Activated T-cell treated with anti-CD3 and anti-CD28 coated beads, Interleukin-2, amount 50 U/mL, for 72 hours (primary cell): Measurements from ENCODE around the gene NCK2. TPM values are rescaled to one million over a fixed set of nuclear protein-coding genes. Genes with fewer than 3 reads are reported as not detected.
A peak's percentile ranks its signal among the peaks of the same experiment; 100 is the strongest.

Experiments
- ATAC-seq, 2 donors: fragments of 150-1000 bp; cut with Tn5 transposase; replicated peaks in 1 of 2; 2 replicates each; pipeline ENCODE4 v1.10.0; 2021; ENCODE audit warnings: moderate library complexity in 2 of 2, mild to moderate bottlenecking in 1 of 2
- DNase-seq, 2 donors: peaks; one replicate each; pipeline ENCODE4 v3.0.0; 2021 to 2022; ENCODE audit warnings: mixed read lengths in 1 of 2
- H3K27ac Mint-ChIP-seq: one replicate; pipeline ENCODE4 v1.8.0; 2022; ENCODE audit warnings: mild to moderate bottlenecking, moderate library complexity, mixed read lengths
- H3K27me3 Mint-ChIP-seq: one replicate; pipeline ENCODE4 v1.8.0; 2022; ENCODE audit warnings: low read depth, mixed read lengths
- H3K36me3 Mint-ChIP-seq, 2 donors: one replicate each; pipeline ENCODE4 v1.8.0; 2022; ENCODE audit warnings: mixed read lengths in 2 of 2, mild to moderate bottlenecking in 1 of 2; ENCODE audit not compliant: insufficient read depth in 2 of 2
- H3K4me1 Mint-ChIP-seq: one replicate; pipeline ENCODE4 v1.8.0; 2022; ENCODE audit warnings: low read depth, mixed read lengths
- H3K4me3 Mint-ChIP-seq, 2 donors: one replicate each; pipeline ENCODE4 v1.8.0; 2022; ENCODE audit warnings: mild to moderate bottlenecking in 2 of 2, mixed read lengths in 2 of 2, moderate library complexity in 2 of 2
- H3K9me3 Mint-ChIP-seq, 2 donors: one replicate each; pipeline ENCODE4 v1.8.0; 2022; ENCODE audit warnings: mixed read lengths in 2 of 2
- total RNA-seq, 2 donors: library from RNA; stranded (reverse); gene quantifications; one replicate each; pipeline ENCODE4 v1.2.3, GENCODE V29; 2022

The NCK2 gene
- 100 to 1,000 TPM; 159 to 161 TPM for total RNA-seq

GRCh38 chr2:105744909-105745853 is at the start of gene NCK2:
TSS of gene NCK2 (plus strand) at chr2:105744912. CDS start at chr2:105855064, 110,152 bp downstream.
- Mint-ChIP-seq H3K4me1 (peaks cover 75% of the 10 kb centered on the region), H3K9me3 (peaks cover 0 to 2% of the 10 kb centered on the region in 2 donors), H3K36me3 (peaks cover 32 to 37% of the 10 kb centered on the region in 2 donors), H3K27ac (peak within 1 kb of the TSS; percentile 99), H3K4me3 (peak within 1 kb of the TSS; percentile 95 to 96), H3K27me3 (no peaks in the 10 kb centered on the region)
- DNase-seq = peak in 1 of 2 donors; percentile 40
- peak in 1 of 2 donors; percentile 3 for ATAC-seq

- no peaks in the 10 kb centered on the region for H3K27me3 Mint-ChIP-seq
- ATAC-seq = no peak
- H3K4me3 Mint-ChIP-seq = no peak overlapping the region
- H3K9me3 Mint-ChIP-seq = peaks cover 2 to 5% of the 10 kb centered on the region in 2 donors
- H3K4me1 Mint-ChIP-seq = no peaks in the 10 kb centered on the region
- no peak for DNase-seq
- H3K36me3 Mint-ChIP-seq = peaks cover 0 to 2% of the 10 kb centered on the region in 2 donors
- H3K27ac Mint-ChIP-seq = no peak overlapping the region
Measured at GRCh38 chr2:105697781-105698449, 46.8 kb upstream of the NCK2 start.

GRCh38 chr2:105698820-105699219 is 45.9 kb upstream of the NCK2 start:
- Mint-ChIP-seq H3K4me3 (no peak overlapping the region), H3K27me3 (no peaks in the 10 kb centered on the region), H3K27ac (no peak overlapping the region), H3K4me1 (no peaks in the 10 kb centered on the region), H3K9me3 (peaks cover 2 to 5% of the 10 kb centered on the region in 2 donors), H3K36me3 (peaks cover 0 to 2% of the 10 kb centered on the region in 2 donors)
- DNase-seq = no peak
- ATAC-seq = no peak

GRCh38 chr2:105701042-105701441 is 43.7 kb upstream of the NCK2 start:
- DNase-seq (no peak), ATAC-seq (no peak)
- Mint-ChIP-seq H3K4me3 (no peak overlapping the region), H3K4me1 (no peaks in the 10 kb centered on the region), H3K36me3 (peaks cover 0 to under 1% of the 10 kb centered on the region in 2 donors), H3K27ac (no peak overlapping the region), H3K27me3 (no peaks in the 10 kb centered on the region), H3K9me3 (peaks cover 0 to 2% of the 10 kb centered on the region in 2 donors)

- ATAC-seq (no peak), DNase-seq (no peak)
- Mint-ChIP-seq H3K27me3 (peaks cover 8% of the 10 kb centered on the region), H3K4me1 (peaks cover 6% of the 10 kb centered on the region), H3K36me3 (no peaks in the 10 kb centered on the region), H3K9me3 (peaks cover 0 to 2% of the 10 kb centered on the region in 2 donors), H3K4me3 (no peak overlapping the region), H3K27ac (no peak overlapping the region)
Measured at GRCh38 chr2:105708697-105709096, 36.0 kb upstream of the NCK2 start.

- Mint-ChIP-seq H3K27ac (no peak overlapping the region), H3K4me1 (peaks cover 6% of the 10 kb centered on the region), H3K36me3 (no peaks in the 10 kb centered on the region), H3K9me3 (no peaks in the 10 kb centered on the region), H3K4me3 (no peak overlapping the region), H3K27me3 (peaks cover 8% of the 10 kb centered on the region)
- ATAC-seq = no peak
- no peak for DNase-seq
Measured at GRCh38 chr2:105711394-105711793, 33.3 kb upstream of the NCK2 start.

- Mint-ChIP-seq H3K27ac (no peak overlapping the region), H3K36me3 (no peaks in the 10 kb centered on the region), H3K9me3 (no peaks in the 10 kb centered on the region), H3K4me3 (no peak overlapping the region), H3K27me3 (peaks cover 8% of the 10 kb centered on the region), H3K4me1 (peaks cover 6% of the 10 kb centered on the region)
- no peak for DNase-seq
- ATAC-seq = no peak
Measured at GRCh38 chr2:105712166-105712915, 32.4 kb upstream of the NCK2 start.

GRCh38 chr2:105712981-105713596 is 31.6 kb upstream of the NCK2 start:
- ATAC-seq (peak; percentile 39 to 68), DNase-seq (peak in 1 of 2 donors; percentile 9)
- no peaks in the 10 kb centered on the region for H3K9me3 Mint-ChIP-seq
- no peaks in the 10 kb centered on the region for H3K36me3 Mint-ChIP-seq
- H3K4me1 Mint-ChIP-seq = peaks cover 6% of the 10 kb centered on the region
- no peak overlapping the region for H3K4me3 Mint-ChIP-seq
- H3K27ac Mint-ChIP-seq = no peak overlapping the region
- H3K27me3 Mint-ChIP-seq = peaks cover 8% of the 10 kb centered on the region

GRCh38 chr2:105714141-105714540 is 30.6 kb upstream of the NCK2 start:
- DNase-seq = no peak

GRCh38 chr2:105718846-105719481 is 25.7 kb upstream of the NCK2 start:
- Mint-ChIP-seq H3K27me3 (no peaks in the 10 kb centered on the region), H3K4me3 (no peak overlapping the region), H3K27ac (no peak overlapping the region), H3K4me1 (peaks cover 16% of the 10 kb centered on the region), H3K9me3 (no peaks in the 10 kb centered on the region), H3K36me3 (no peaks in the 10 kb centered on the region)
- no peak for DNase-seq
- ATAC-seq = no peak

More at GRCh38 chr2:105714141-105714540, 30.6 kb upstream of the NCK2 start:
- H3K27ac Mint-ChIP-seq = no peak overlapping the region
- H3K4me3 Mint-ChIP-seq = no peak overlapping the region
- H3K9me3 Mint-ChIP-seq = no peaks in the 10 kb centered on the region
- no peaks in the 10 kb centered on the region for H3K36me3 Mint-ChIP-seq
- peaks cover 8% of the 10 kb centered on the region for H3K27me3 Mint-ChIP-seq
- ATAC-seq = no peak
- peaks cover 10% of the 10 kb centered on the region for H3K4me1 Mint-ChIP-seq

- peak overlapping the region in 1 of 2 donors; percentile 10 for H3K4me3 Mint-ChIP-seq
- ATAC-seq = peak; percentile 47 to 84
- DNase-seq = no peak
- H3K4me1 Mint-ChIP-seq = peaks cover 16% of the 10 kb centered on the region
- H3K9me3 Mint-ChIP-seq = peaks cover 5 to 6% of the 10 kb centered on the region in 2 donors
- no peaks in the 10 kb centered on the region for H3K27me3 Mint-ChIP-seq
- H3K36me3 Mint-ChIP-seq = peaks cover 5% of the 10 kb centered on the region in 2 donors
- peak overlapping the region; percentile 7 for H3K27ac Mint-ChIP-seq
Measured at GRCh38 chr2:105721991-105722511, 22.7 kb upstream of the NCK2 start.
